GM23338 (cell line): ENCODE results near the gene ATXN7. TPM values are rescaled to one million over a fixed set of nuclear protein-coding genes. Genes with fewer than 3 reads are reported as not detected.

Experiments used
- ATAC-seq: fragments of 200-7000 bp; cut with Tn5 transposase; 3 replicates; pipeline ENCODE4 v1.9.1; 2020
- DNase-seq: peaks from one replicate; pipeline ENCODE4 v3.0.0-alpha.2; 2015; ENCODE audit warnings: low spot score
- H2AFZ ChIP-seq: fragments of 200-600 bp; sonication (generic); 2 replicates; pipeline ENCODE4 v1.8.0; 2016; ENCODE audit warnings: antibody characterized with exemption, mild to moderate bottlenecking, moderate library complexity
- H3F3A ChIP-seq: fragments of 200-600 bp; sonication (generic); replicated peaks from 2 replicates; pipeline ENCODE4 v1.8.0; 2017; ENCODE audit warnings: antibody characterized with exemption, mixed run types, low read depth
- H3K27ac ChIP-seq: fragments of 200-600 bp; sonication (generic); 2 replicates; pipeline ENCODE4 v1.6.1; 2016; ENCODE audit warnings: low read depth
- H3K27me3 ChIP-seq: fragments of 200-600 bp; sonication (generic); 2 replicates; pipeline ENCODE4 v1.8.0; 2016; ENCODE audit warnings: mild to moderate bottlenecking, mixed run types, moderate library complexity; ENCODE audit not compliant: insufficient read depth
- H3K36me3 ChIP-seq: fragments of 200-600 bp; sonication (generic); 2 replicates; pipeline ENCODE4 v1.8.0; 2016; ENCODE audit warnings: mild to moderate bottlenecking; ENCODE audit not compliant: insufficient read depth
- H3K4me1 ChIP-seq: fragments of 200-600 bp; sonication (generic); 2 replicates; pipeline ENCODE4 v1.8.0; 2016; ENCODE audit warnings: mild to moderate bottlenecking, moderate library complexity; ENCODE audit not compliant: insufficient read depth
- H3K4me2 ChIP-seq: fragments of 200-600 bp; sonication (generic); 2 replicates; pipeline ENCODE4 v1.7.1; 2017; ENCODE audit warnings: mixed run types
- H3K4me3 ChIP-seq: fragments of 200-600 bp; sonication (generic); 2 replicates; pipeline ENCODE4 v1.6.1; 2016; ENCODE audit warnings: mixed run types
- H3K79me2 ChIP-seq: fragments of 200-600 bp; sonication (generic); replicated peaks from 2 replicates; pipeline ENCODE4 v1.8.0; 2017; ENCODE audit warnings: mild to moderate bottlenecking; ENCODE audit not compliant: insufficient read depth
- H3K9me2 ChIP-seq: fragments of 200-600 bp; sonication (generic); 2 replicates; pipeline ENCODE4 v1.8.0; 2017; ENCODE audit not compliant: insufficient read depth
- H4K20me1 ChIP-seq: fragments of 200-600 bp; sonication (generic); replicated peaks from 2 replicates; pipeline ENCODE4 v1.8.0; 2017; ENCODE audit warnings: mild to moderate bottlenecking; ENCODE audit not compliant: insufficient read depth
- H3K27ac Mint-ChIP-seq: 2 replicates; pipeline ENCODE4 v1.8.0; 2020; ENCODE audit warnings: inconsistent platforms, mild to moderate bottlenecking, moderate library complexity, mixed read lengths
- H3K27me3 Mint-ChIP-seq: 3 replicates; pipeline ENCODE4 v1.8.0; 2022; ENCODE audit warnings: low read depth, mild to moderate bottlenecking, moderate library complexity, mixed read lengths, inconsistent platforms; ENCODE audit not compliant: insufficient read depth, poor library complexity
- H3K36me3 Mint-ChIP-seq: 3 replicates; pipeline ENCODE4 v1.8.0; 2021; ENCODE audit warnings: low read depth, mild to moderate bottlenecking, inconsistent platforms, moderate library complexity, mixed read lengths
- H3K4me1 Mint-ChIP-seq: 3 replicates; pipeline ENCODE4 v1.8.0; 2020; ENCODE audit warnings: mild to moderate bottlenecking, inconsistent platforms, mixed read lengths
- H3K4me3 Mint-ChIP-seq: 3 replicates; pipeline ENCODE4 v1.8.0; 2021; ENCODE audit warnings: moderate library complexity, mild to moderate bottlenecking, inconsistent platforms, mixed read lengths
- H3K9me3 Mint-ChIP-seq: 3 replicates; pipeline ENCODE4 v1.8.0; 2020; ENCODE audit warnings: moderate library complexity, mild to moderate bottlenecking, inconsistent platforms, mixed read lengths
- CREB1 ChIP-seq: fragments of 250-450 bp; sonication (Bioruptor Pico); IDR thresholded peaks from 2 replicates; pipeline ENCODE4 v1.5.0; 2020; ENCODE audit warnings: low read depth, mild to moderate bottlenecking, moderate library complexity
- CTCF ChIP-seq, 2 experiments: fragments of 200-600 bp in 1 of 2; sonication (generic) in 1 of 2; conservative IDR thresholded peaks; 2 replicates each; pipeline versions ENCODE4 v1.5.1 to v1.6.1; 2016 to 2017; ENCODE audit warnings: antibody characterized with exemption in 2 of 2, low read depth in 2 of 2, mild to moderate bottlenecking in 2 of 2, moderate library complexity in 1 of 2
- ETS1 ChIP-seq: IDR thresholded peaks from 2 replicates; pipeline ENCODE4 v1.6.1; 2016; ENCODE audit warnings: antibody characterized with exemption
- EZH2 ChIP-seq: fragments of 200-600 bp; sonication (generic); IDR thresholded peaks from one replicate; pipeline ENCODE4 v1.8.0; 2017; ENCODE audit warnings: antibody characterized with exemption, mild to moderate bottlenecking, low read depth; ENCODE audit not compliant: unreplicated experiment
- EZH2phosphoT487 ChIP-seq: fragments of 200-600 bp; sonication (generic); IDR thresholded peaks from one replicate; pipeline ENCODE4 v1.8.1; 2018; ENCODE audit warnings: antibody characterized with exemption; ENCODE audit not compliant: unreplicated experiment
- JUNB ChIP-seq: IDR thresholded peaks from one replicate; pipeline ENCODE4 v1.6.1; 2016; ENCODE audit warnings: antibody characterized with exemption; ENCODE audit not compliant: unreplicated experiment
- NANOG ChIP-seq: IDR thresholded peaks from 2 replicates; pipeline ENCODE4 v1.6.1; 2016; ENCODE audit warnings: antibody characterized with exemption, borderline replicate concordance
- REST ChIP-seq: IDR thresholded peaks from one replicate; pipeline ENCODE4 v1.6.1; 2018; ENCODE audit warnings: antibody characterized with exemption; ENCODE audit not compliant: unreplicated experiment
- STAT1 ChIP-seq: IDR thresholded peaks from one replicate; pipeline ENCODE4 v1.6.1; 2016; ENCODE audit warnings: antibody characterized with exemption; ENCODE audit not compliant: unreplicated experiment
- ZNF114 ChIP-seq: fragments of 250-450 bp; sonication (Bioruptor Pico); IDR thresholded peaks from 2 replicates; pipeline ENCODE4 v1.5.0; 2020; ENCODE audit warnings: mild to moderate bottlenecking, moderate library complexity
- ZNF331 ChIP-seq: fragments of 250-450 bp; sonication (Bioruptor Pico); IDR thresholded peaks from 2 replicates; pipeline ENCODE4 v1.5.0; 2020; ENCODE audit warnings: low read depth, mild to moderate bottlenecking, moderate library complexity
- polyA plus RNA-seq: library from polyadenylated mRNA; unstranded; fragments of >200 nt; fragmentation: Nextera tagmentation; extraction: Ambion mirVana; gene quantifications from 2 replicates; pipeline ENCODE4 v1.2.1, GENCODE V29; 2016
- total RNA-seq: library from RNA; depleted of rRNA; stranded (reverse); fragments of >200 nt; shearing (Covaris generic); gene quantifications from 2 replicates; pipeline ENCODE4 v1.2.3, GENCODE V29; 2014

ATXN7 gene
- total and polyA plus RNA-seq, 2 experiments from 2014 or later = 4.0 to 17.2 TPM

GRCh38 chr3:63878394-63879060, 14.9 kb downstream of the ATXN7 start (continued):
- TF ChIP-seq REST = no peak
- no peak for TF ChIP-seq JUNB
- TF ChIP-seq EZH2phosphoT487 = no peak
- no peak for TF ChIP-seq NANOG
- no peak for TF ChIP-seq ZNF114 (CRISPR knock-in tag)
- TF ChIP-seq EZH2 = no peak

GRCh38 chr3:63880653-63881052, 17.0 kb downstream of the ATXN7 start:
- ATAC-seq (no peak), DNase-seq (no peak)
- no peak overlapping the region for H3K27ac ChIP-seq
- H3K4me2 ChIP-seq = no peak overlapping the region
- no peak overlapping the region for H2AFZ ChIP-seq
- H3K4me3 ChIP-seq = no peak overlapping the region
- no peaks in the 10 kb centered on the region for H3K27me3 ChIP-seq
- H3K4me1 Mint-ChIP-seq = peaks cover 29% of the 10 kb centered on the region
- no peaks in the 10 kb centered on the region; the same call in 1 of the 2 replicates for H4K20me1 ChIP-seq
- no peaks in the 10 kb centered on the region for H3K36me3 ChIP-seq
- H3K36me3 Mint-ChIP-seq = no peaks in the 10 kb centered on the region
- H3F3A ChIP-seq = no peaks in the 10 kb centered on the region
- no peak overlapping the region for H3K27ac Mint-ChIP-seq
- TF ChIP-seq ZNF114 (CRISPR knock-in tag) (no peak), REST (no peak), ZNF331 (CRISPR knock-in tag) (no peak), STAT1 (no peak), EZH2phosphoT487 (no peak), JUNB (no peak), CTCF (conservative IDR thresholded peaks at IDR 0.05; ENCODE audit: low read depth in 2 of 2) (no peak), CREB1 (CRISPR knock-in tag) (no peak), ETS1 (no peak)
- H3K79me2 ChIP-seq = peaks cover 83% of the 10 kb centered on the region
- no peaks in the 10 kb centered on the region for H3K9me3 Mint-ChIP-seq
- no peaks in the 10 kb centered on the region for H3K9me2 ChIP-seq
- H3K4me1 ChIP-seq = peaks cover 18% of the 10 kb centered on the region
- no peaks in the 10 kb centered on the region for H3K27me3 Mint-ChIP-seq
- no peak overlapping the region for H3K4me3 Mint-ChIP-seq
